MM.1S (cell line): ENCODE results near the gene POMP.

Experiments used
- CTCF ChIP-seq: fragments of 300-600 bp; sonication (generic); IDR thresholded peaks from 2 replicates; pipeline ENCODE4 v1.5.1; 2016; ENCODE audit warnings: antibody characterized with exemption, low read length, mixed read lengths
- EZH2 ChIP-seq: fragments of 300-600 bp; sonication (generic); optimal IDR thresholded peaks from 2 replicates; pipeline ENCODE3; 2017; ENCODE audit warnings: low read depth, mild to moderate bottlenecking, antibody characterized with exemption, low read length, mixed read lengths

GRCh38 chr13:28685892-28686291 lies 27.0 kb downstream of the POMP start:
- TF ChIP-seq CTCF (no peak), EZH2 (no peak)
